ENCODE data around the gene ACOT11.

DNA sequence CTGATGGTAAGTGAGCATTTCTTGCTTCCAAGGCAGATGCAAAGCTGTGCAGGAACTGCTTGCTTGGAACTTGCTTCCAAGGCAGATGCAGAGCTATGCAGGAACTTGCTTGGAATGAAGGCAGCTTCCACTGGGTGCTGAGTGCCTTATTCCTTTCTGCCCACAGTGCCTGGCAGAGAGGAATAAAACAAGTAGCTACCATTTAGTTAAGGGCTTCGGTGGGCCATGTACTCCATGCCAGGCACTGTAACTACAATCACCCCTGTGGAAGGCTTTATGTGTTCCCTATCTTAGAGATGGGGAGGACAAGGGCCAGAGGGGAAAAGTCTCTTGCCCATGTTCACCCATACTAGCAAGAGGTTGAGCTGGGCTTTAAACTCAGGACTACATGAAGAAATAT, 101.9 kb downstream of the ACOT11 start:
- TF ChIP-seq EZH2 (IDR thresholded peaks at IDR 0.05) (no peak), POLR2AphosphoS5 (IDR thresholded peaks at IDR 0.05; ENCODE audit: borderline replicate concordance, low read depth, low read length) (no peak)
